ENCODE results near the gene CHI3L1.

CHI3L1 gene

GRCh38 chr1:203149188-203149840 lies 37.2 kb downstream of the CHI3L1 start:
- DNase-seq: peak; percentile 69

GRCh38 chr1:203148579-203148978 lies 37.9 kb downstream of the CHI3L1 start:
- DNase-seq: no peak

GRCh38 chr1:203148127-203148526 lies 38.4 kb downstream of the CHI3L1 start:
- DNase-seq: no peak

GRCh38 chr1:203147376-203147775 lies 39.1 kb downstream of the CHI3L1 start:
- DNase-seq: no peak

- no peak for DNase-seq
Observed at GRCh38 chr1:203146537-203146936, 40.0 kb downstream of the CHI3L1 start.

GRCh38 chr1:203146042-203146369 lies 40.5 kb downstream of the CHI3L1 start:
- DNase-seq: no peak

- no peak for DNase-seq
Observed at GRCh38 chr1:203145321-203146041, 41.0 kb downstream of the CHI3L1 start.

GRCh38 chr1:203144661-203145060 lies 41.8 kb downstream of the CHI3L1 start:
- DNase-seq: peak; percentile 64

GRCh38 chr1:203143641-203144040 lies 42.9 kb downstream of the CHI3L1 start:
- DNase-seq: no peak

- DNase-seq: peak; percentile 95
Observed at GRCh38 chr1:203142684-203143408, 43.7 kb downstream of the CHI3L1 start.

GRCh38 chr1:203142124-203142523 lies 44.4 kb downstream of the CHI3L1 start:
- no peak for DNase-seq

GRCh38 chr1:203140743-203141520 lies 45.6 kb downstream of the CHI3L1 start:
- DNase-seq: no peak

- DNase-seq: no peak
Observed at GRCh38 chr1:203139976-203140475, 46.5 kb downstream of the CHI3L1 start.

- no peak for DNase-seq
Observed at GRCh38 chr1:203138066-203138465, 48.4 kb downstream of the CHI3L1 start.

- no peak for DNase-seq
Observed at GRCh38 chr1:203137324-203137723, 49.2 kb downstream of the CHI3L1 start.

GRCh38 chr1:203136409-203137042 lies 50.0 kb downstream of the CHI3L1 start:
- peak; percentile 29 for DNase-seq

GRCh38 chr1:203135636-203136305 lies 50.7 kb downstream of the CHI3L1 start:
- DNase-seq: no peak

GRCh38 chr1:203133970-203134725 lies 52.4 kb downstream of the CHI3L1 start:
- peak; percentile 12 for DNase-seq

GRCh38 chr1:203131548-203132200 lies 54.8 kb downstream of the CHI3L1 start:
- no peak for DNase-seq

- peak; percentile 49 for DNase-seq
Observed at GRCh38 chr1:203130358-203130985, 56.0 kb downstream of the CHI3L1 start.
